Upper lobe of right lung (tissue), 1 donor: ENCODE results near the gene JAZF1. TPM values are rescaled to one million over a fixed set of nuclear protein-coding genes. Genes with fewer than 3 reads are reported as not detected.

Source experiments
- ATAC-seq: fragments of 200-7000 bp; cut with Tn5 transposase; one replicate; pipeline ENCODE4 v1.9.1; 2020; ENCODE audit warnings: mild to moderate bottlenecking, moderate library complexity
- DNase-seq: peaks from one replicate; pipeline ENCODE4 v3.0.0-alpha.2; 2020
- H3K27ac ChIP-seq: fragments of 200-600 bp; one replicate; pipeline ENCODE4 v1.8.0; 2022
- H3K27me3 ChIP-seq: fragments of 200-600 bp; one replicate; pipeline ENCODE4 v1.8.0; 2022; ENCODE audit warnings: mild to moderate bottlenecking
- H3K36me3 ChIP-seq: fragments of 200-600 bp; one replicate; pipeline ENCODE4 v1.8.0; 2022
- H3K4me1 ChIP-seq: fragments of 200-600 bp; one replicate; pipeline ENCODE4 v1.8.0; 2022
- H3K4me3 ChIP-seq: fragments of 200-600 bp; one replicate; pipeline ENCODE4 v1.8.0; 2022; ENCODE audit warnings: mild to moderate bottlenecking
- H3K9me3 ChIP-seq: fragments of 200-600 bp; one replicate; pipeline ENCODE4 v1.8.0; 2022
- CTCF ChIP-seq: fragments of 200-600 bp; IDR thresholded peaks from one replicate; pipeline ENCODE4 v1.8.0; 2022; ENCODE audit warnings: antibody characterized with exemption
- intact Hi-C: fragments of 100-400 bp; cut with DNase I; formaldehyde crosslinking; loops from one replicate; pipeline ENCODE4 v1.11.0; 2022
- total RNA-seq: library from RNA; stranded (reverse); fragmentation: NEBNext Ultra II Directional; extraction: Animal tissue kit (Norgen Biotek cat#: 25700); gene quantifications from one replicate; pipeline ENCODE4 v1.2.1, GENCODE V29; 2021
- donor health status: DM: no; HTN: yes; CAD: no; lungs with severe emphysema.

JAZF1 gene
- total RNA-seq, 1 donor from 2014 or later: 20.6 TPM

- no peak overlapping the region for H3K4me3 ChIP-seq
- DNase-seq (no peak), ATAC-seq (no peak)
- H3K36me3 ChIP-seq: no peaks in the 10 kb centered on the region
- intact Hi-C loops: no loop called here
- no peak for TF ChIP-seq CTCF
- no peaks in the 10 kb centered on the region for H3K9me3 ChIP-seq
- H3K27me3 ChIP-seq: no peaks in the 10 kb centered on the region
- peaks cover 24% of the 10 kb centered on the region for H3K4me1 ChIP-seq
- no peak overlapping the region for H3K27ac ChIP-seq
Observed at GRCh38 chr7:28077616-28078015, 103.0 kb downstream of the JAZF1 start.

GRCh38 chr7:28076423-28077200, 104.0 kb downstream of the JAZF1 start:
- intact Hi-C loops: no loop called here
- no peak for DNase-seq

GRCh38 chr7:28075674-28076358, 104.8 kb downstream of the JAZF1 start:
- intact Hi-C loops: no loop called here
- no peak overlapping the region for H3K4me3 ChIP-seq
- no peak overlapping the region for H3K27ac ChIP-seq
- H3K36me3 ChIP-seq: no peaks in the 10 kb centered on the region
- no peak for DNase-seq
- H3K9me3 ChIP-seq: no peaks in the 10 kb centered on the region
- ATAC-seq: no peak
- TF ChIP-seq CTCF: no peak
- no peaks in the 10 kb centered on the region for H3K27me3 ChIP-seq
- peaks cover 17% of the 10 kb centered on the region for H3K4me1 ChIP-seq

More at GRCh38 chr7:28076423-28077200, 104.0 kb downstream of the JAZF1 start:
- no peak for TF ChIP-seq CTCF
- Histone ChIP-seq H3K36me3 (no peaks in the 10 kb centered on the region), H3K9me3 (no peaks in the 10 kb centered on the region), H3K27me3 (no peaks in the 10 kb centered on the region), H3K4me3 (no peak overlapping the region), H3K27ac (no peak overlapping the region), H3K4me1 (peaks cover 23% of the 10 kb centered on the region)
- no peak for ATAC-seq

- Histone ChIP-seq H3K4me1 (peaks cover 13% of the 10 kb centered on the region), H3K4me3 (no peak overlapping the region), H3K27ac (no peak overlapping the region), H3K27me3 (no peaks in the 10 kb centered on the region), H3K9me3 (no peaks in the 10 kb centered on the region), H3K36me3 (no peaks in the 10 kb centered on the region)
- intact Hi-C loops: no loop called here
- TF ChIP-seq CTCF: no peak
- ATAC-seq (no peak), DNase-seq (no peak)
Observed at GRCh38 chr7:28072876-28073514, 107.6 kb downstream of the JAZF1 start.

- TF ChIP-seq CTCF: no peak
- DNase-seq (no peak), ATAC-seq (no peak)
- H3K4me3 ChIP-seq: no peak overlapping the region
- no peaks in the 10 kb centered on the region for H3K4me1 ChIP-seq
- no peaks in the 10 kb centered on the region for H3K36me3 ChIP-seq
- intact Hi-C loops: no loop called here
- no peak overlapping the region for H3K27ac ChIP-seq
- no peaks in the 10 kb centered on the region for H3K27me3 ChIP-seq
- no peaks in the 10 kb centered on the region for H3K9me3 ChIP-seq
Observed at GRCh38 chr7:28071570-28071969, 109.0 kb downstream of the JAZF1 start.
